Omental fat pad (tissue), 4 donors: Measurements from ENCODE around the gene PAFAH1B1. TPM values are rescaled to one million over a fixed set of nuclear protein-coding genes. Genes with fewer than 3 reads are reported as not detected.
"Not testable (repeated sequence)": the region's sequence is repeated elsewhere in the genome, so short reads cannot be mapped to it uniquely, and the experiment has no call there.

Experiments
- ATAC-seq: fragments of 150-250 bp; one replicate; pipeline ENCODE4 v1.9.1; 2016; ENCODE audit warnings: mild to moderate bottlenecking, moderate library complexity; ENCODE audit not compliant: low FRiP score
- DNase-seq: peaks from one replicate; pipeline ENCODE4 v3.0.0-alpha.2; 2019; ENCODE audit warnings: low spot score
- CTCF ChIP-seq, 3 donors: fragments of 450-650 bp; IDR thresholded peaks; one replicate each; pipeline ENCODE4 v1.5.1; 2016 to 2017; ENCODE audit warnings: antibody characterized with exemption in 3 of 3, mild to moderate bottlenecking in 3 of 3, moderate library complexity in 2 of 3
- total RNA-seq, 4 donors: library from RNA; depleted of rRNA; stranded (reverse); fragments of >200 nt; gene quantifications; one replicate each; pipeline ENCODE4 v1.1.0, GENCODE V29; 2016

PAFAH1B1 gene
- total RNA-seq, 4 donors from 2014 or later: 82.8 to 109 (median 95.2) TPM

- no peak for TF ChIP-seq CTCF (IDR thresholded peaks at IDR 0.05)
- DNase-seq: no peak
- no peak for ATAC-seq
Measured at GRCh38 chr17:2611627-2612026, 18.2 kb downstream of the PAFAH1B1 start.

GRCh38 chr17:2612630-2613029, 19.2 kb downstream of the PAFAH1B1 start:
- no peak for TF ChIP-seq CTCF (IDR thresholded peaks at IDR 0.05)
- DNase-seq (no peak), ATAC-seq (no peak)

- no peak for TF ChIP-seq CTCF (IDR thresholded peaks at IDR 0.05)
- DNase-seq (no peak), ATAC-seq (no peak)
Measured at GRCh38 chr17:2613089-2613808, 19.8 kb downstream of the PAFAH1B1 start.

GRCh38 chr17:2615882-2616281, 22.4 kb downstream of the PAFAH1B1 start:
- no peak for ATAC-seq
- DNase-seq: no peak
- TF ChIP-seq CTCF (IDR thresholded peaks at IDR 0.05): no peak

GRCh38 chr17:2621241-2621640, 27.8 kb downstream of the PAFAH1B1 start:
- DNase-seq (no peak), ATAC-seq (no peak)
- no peak for TF ChIP-seq CTCF (IDR thresholded peaks at IDR 0.05)

GRCh38 chr17:2621951-2622405, 28.5 kb downstream of the PAFAH1B1 start:
- ATAC-seq, DNase-seq: not testable (repeated sequence)

GRCh38 chr17:2622721-2623301, 29.4 kb downstream of the PAFAH1B1 start:
- not testable (repeated sequence) for ATAC-seq, DNase-seq

- no peak for DNase-seq
- no peak for TF ChIP-seq CTCF (IDR thresholded peaks at IDR 0.05)
- ATAC-seq: no peak
Measured at GRCh38 chr17:2624292-2624731, 30.9 kb downstream of the PAFAH1B1 start.

GRCh38 chr17:2626626-2627219, 33.3 kb downstream of the PAFAH1B1 start:
- ATAC-seq, DNase-seq: not testable (repeated sequence)

GRCh38 chr17:2628922-2629321, 35.5 kb downstream of the PAFAH1B1 start:
- ATAC-seq, DNase-seq: not testable (repeated sequence)
